Duodenal mucosa (tissue), 2 donors: Measurements from ENCODE around the gene C1QTNF3.
"Not testable (repeated sequence)": the region's sequence is repeated elsewhere in the genome, so short reads cannot be mapped to it uniquely, and the experiment has no call there.

Source experiments
- H3K27ac ChIP-seq: one replicate; pipeline ENCODE4 v1.7.0; 2013; ENCODE audit warnings: low read depth, low read length
- H3K27me3 ChIP-seq, 2 donors: one replicate each; pipeline ENCODE4 v1.7.0; 2013; ENCODE audit warnings: low read length in 2 of 2, control low read depth in 1 of 2; ENCODE audit not compliant: insufficient read depth in 2 of 2, control insufficient read depth in 1 of 2
- H3K36me3 ChIP-seq, 2 donors: one replicate each; pipeline ENCODE4 v1.7.0; 2013; ENCODE audit warnings: low read length in 2 of 2, control low read depth in 1 of 2; ENCODE audit not compliant: insufficient read depth in 2 of 2, control insufficient read depth in 1 of 2
- H3K4me1 ChIP-seq, 2 donors: one replicate each; pipeline ENCODE4 v1.7.0; 2013; ENCODE audit warnings: low read length in 2 of 2, control low read depth in 1 of 2; ENCODE audit not compliant: insufficient read depth in 2 of 2, control insufficient read depth in 1 of 2
- H3K4me3 ChIP-seq, 2 donors: one replicate each; pipeline ENCODE4 v1.7.0; 2013; ENCODE audit warnings: low read length in 2 of 2, low read depth in 1 of 2
- H3K9ac ChIP-seq, 2 donors: one replicate each; pipeline ENCODE4 v1.7.0; 2013; ENCODE audit warnings: low read length in 2 of 2, low read depth in 1 of 2
- H3K9me3 ChIP-seq, 2 donors: one replicate each; pipeline ENCODE4 v1.7.0; 2013; ENCODE audit warnings: low read length in 2 of 2, control low read depth in 1 of 2; ENCODE audit not compliant: control insufficient read depth in 1 of 2

C1QTNF3 gene, protein sequence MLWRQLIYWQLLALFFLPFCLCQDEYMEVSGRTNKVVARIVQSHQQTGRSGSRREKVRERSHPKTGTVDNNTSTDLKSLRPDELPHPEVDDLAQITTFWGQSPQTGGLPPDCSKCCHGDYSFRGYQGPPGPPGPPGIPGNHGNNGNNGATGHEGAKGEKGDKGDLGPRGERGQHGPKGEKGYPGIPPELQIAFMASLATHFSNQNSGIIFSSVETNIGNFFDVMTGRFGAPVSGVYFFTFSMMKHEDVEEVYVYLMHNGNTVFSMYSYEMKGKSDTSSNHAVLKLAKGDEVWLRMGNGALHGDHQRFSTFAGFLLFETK

DNA sequence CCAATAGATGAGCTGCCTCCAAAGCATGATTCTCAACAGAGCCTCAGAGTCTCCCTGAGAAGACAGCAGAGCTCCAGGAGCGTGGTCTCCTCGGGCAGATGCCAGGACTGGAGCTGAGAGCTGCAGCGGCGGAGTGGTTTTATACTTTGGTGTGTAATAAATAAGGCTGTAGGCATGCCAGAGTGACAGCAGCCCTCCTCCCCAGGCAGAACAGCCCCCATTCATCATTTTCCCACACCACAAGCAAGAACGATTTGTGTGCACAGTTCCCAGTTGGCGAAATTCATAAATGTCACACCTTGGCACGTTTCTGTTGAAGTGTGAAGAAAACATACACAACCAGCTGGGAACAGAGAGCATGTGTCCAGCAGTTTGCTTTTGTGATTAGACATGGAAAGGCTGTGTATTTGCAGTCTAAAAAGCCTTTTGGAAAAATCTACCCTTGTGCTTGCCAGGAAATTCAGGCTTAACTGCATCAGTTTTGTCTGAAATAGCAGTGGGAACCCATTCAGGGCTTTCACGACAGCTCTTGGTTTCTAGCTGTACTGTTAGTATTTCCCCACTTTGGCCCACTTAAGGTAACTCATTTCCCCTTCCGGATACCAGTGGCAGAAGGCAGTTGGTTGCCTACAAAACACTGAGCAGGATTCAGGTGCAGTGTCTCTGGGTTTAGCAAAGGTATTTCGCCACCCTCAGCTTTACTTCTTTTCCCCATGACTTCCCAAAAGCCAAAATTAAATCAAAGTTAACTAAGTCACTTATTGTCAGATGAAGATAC is at the start of gene C1QTNF3:
Gene C1QTNF3, minus strand, starts transcription at position 115 of the 778 bp plus-strand sequence. Its CDS starts 88 bp downstream, at position 27.
- no peaks in the 10 kb centered on the region for H3K27me3 ChIP-seq
- H3K9ac ChIP-seq = no peak within 1 kb of the TSS
- H3K4me3 ChIP-seq = no peak within 1 kb of the TSS
- H3K9me3 ChIP-seq = no peaks in the 10 kb centered on the region
- H3K27ac ChIP-seq = no peak within 1 kb of the TSS
- peaks cover 0 to 6% of the 10 kb centered on the region in 2 donors for H3K4me1 ChIP-seq
- H3K36me3 ChIP-seq = no peaks in the 10 kb centered on the region

DNA sequence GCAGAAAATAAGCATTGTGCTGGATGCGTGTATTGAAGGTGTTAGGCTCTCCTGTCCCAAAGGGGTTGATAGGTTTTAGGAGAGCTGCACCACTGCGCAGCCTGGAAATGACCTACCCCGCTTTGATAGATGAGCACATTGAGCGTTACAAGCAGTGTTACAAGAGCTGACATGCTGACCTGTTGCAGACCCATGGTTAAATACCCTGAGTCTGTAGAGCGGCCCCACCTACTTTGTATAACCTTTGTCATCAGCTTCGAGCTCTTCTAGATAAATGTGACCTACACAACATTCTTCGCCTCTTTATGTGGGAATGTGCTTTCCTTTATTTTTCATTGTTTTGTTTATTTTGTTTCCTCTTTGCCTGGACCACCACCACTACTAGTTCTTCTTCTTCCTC is 48.0 kb upstream of the C1QTNF3 start:
- H3K4me3 ChIP-seq, H3K27me3 ChIP-seq, H3K4me1 ChIP-seq, H3K27ac ChIP-seq, H3K9ac ChIP-seq, H3K36me3 ChIP-seq, H3K9me3 ChIP-seq: not testable (repeated sequence)

DNA sequence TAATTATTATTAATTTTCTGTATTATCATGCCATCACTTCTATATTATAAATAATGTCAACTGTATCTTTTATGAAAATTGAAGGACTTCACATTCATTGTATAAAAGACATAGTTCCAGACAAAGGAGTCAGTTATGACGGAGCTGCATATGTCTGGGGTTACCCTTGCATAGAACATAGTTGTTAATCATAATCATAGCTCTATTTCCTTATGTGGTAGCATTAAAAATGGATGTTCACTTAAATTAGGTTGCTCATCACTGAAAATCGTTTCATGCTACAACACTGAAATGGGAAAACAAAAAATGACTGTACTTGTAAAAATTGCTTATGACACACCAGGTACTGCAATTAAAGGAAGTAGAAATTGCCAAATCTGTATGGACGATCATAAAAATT is 46.8 kb upstream of the C1QTNF3 start:
- H3K27ac ChIP-seq, H3K4me3 ChIP-seq, H3K27me3 ChIP-seq, H3K36me3 ChIP-seq, H3K4me1 ChIP-seq, H3K9ac ChIP-seq, H3K9me3 ChIP-seq: not testable (repeated sequence)

DNA sequence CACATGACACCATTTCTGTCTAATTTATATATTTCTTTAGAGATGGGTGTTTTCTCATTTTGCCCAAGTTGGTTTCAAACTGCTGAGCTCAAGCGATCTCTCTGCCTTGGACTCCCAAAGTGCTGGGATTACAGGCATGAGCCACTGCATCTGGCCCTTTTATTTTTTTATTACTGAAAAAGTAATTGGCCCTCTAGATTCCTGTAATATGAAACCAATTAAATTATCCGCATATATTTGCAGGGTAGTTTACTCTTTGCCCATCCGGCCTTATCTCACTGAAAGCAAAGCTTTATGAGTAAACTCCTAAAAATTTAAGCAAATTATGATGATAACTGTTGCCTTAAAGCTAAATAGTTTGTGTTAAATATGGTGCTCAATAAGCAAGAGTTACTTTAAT is 44.7 kb upstream of the C1QTNF3 start:
- not testable (repeated sequence) for H3K27ac ChIP-seq, H3K4me3 ChIP-seq, H3K9me3 ChIP-seq, H3K36me3 ChIP-seq, H3K4me1 ChIP-seq, H3K9ac ChIP-seq, H3K27me3 ChIP-seq

DNA sequence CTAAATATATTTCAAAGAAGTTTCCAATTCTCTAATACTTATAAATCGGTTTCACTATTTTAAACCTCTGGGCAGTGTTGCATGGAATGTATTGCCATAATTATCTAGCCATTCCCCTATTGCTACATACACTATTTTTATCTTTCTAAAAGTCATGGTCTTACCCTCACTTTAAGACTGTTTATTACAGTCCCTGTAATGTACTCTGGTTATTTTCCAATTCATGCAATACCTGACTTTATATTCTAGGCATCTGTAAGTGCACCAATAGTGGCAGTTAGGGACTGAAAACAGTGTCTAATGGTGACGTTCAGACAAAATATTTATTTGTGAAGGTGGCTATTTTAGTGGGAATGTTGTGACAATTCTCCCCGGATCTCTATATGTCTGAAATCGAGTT is 40.9 kb upstream of the C1QTNF3 start:
- H3K27me3 ChIP-seq, H3K36me3 ChIP-seq, H3K27ac ChIP-seq, H3K9ac ChIP-seq, H3K4me3 ChIP-seq, H3K9me3 ChIP-seq, H3K4me1 ChIP-seq: not testable (repeated sequence)

DNA sequence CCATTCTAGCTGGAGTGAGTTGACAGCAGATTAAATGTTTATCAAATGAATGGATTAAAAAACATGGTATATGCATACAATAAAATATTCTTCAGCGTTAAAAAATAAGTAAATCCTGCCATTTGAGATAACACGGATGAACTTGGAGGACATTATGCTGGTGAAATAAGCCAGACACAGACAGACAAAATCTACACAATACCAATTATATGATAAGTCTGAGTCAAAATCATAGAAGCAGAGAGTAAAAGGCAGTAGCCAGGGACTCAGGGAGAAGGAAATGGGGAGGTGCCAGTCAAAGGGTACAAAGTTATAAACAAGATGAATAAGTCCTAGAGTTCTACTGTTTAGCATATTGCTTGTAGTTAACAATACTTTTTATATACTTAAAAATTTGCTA is 36.5 kb upstream of the C1QTNF3 start:
- not testable (repeated sequence) for H3K36me3 ChIP-seq, H3K9ac ChIP-seq, H3K27me3 ChIP-seq, H3K9me3 ChIP-seq, H3K4me1 ChIP-seq, H3K4me3 ChIP-seq, H3K27ac ChIP-seq

DNA sequence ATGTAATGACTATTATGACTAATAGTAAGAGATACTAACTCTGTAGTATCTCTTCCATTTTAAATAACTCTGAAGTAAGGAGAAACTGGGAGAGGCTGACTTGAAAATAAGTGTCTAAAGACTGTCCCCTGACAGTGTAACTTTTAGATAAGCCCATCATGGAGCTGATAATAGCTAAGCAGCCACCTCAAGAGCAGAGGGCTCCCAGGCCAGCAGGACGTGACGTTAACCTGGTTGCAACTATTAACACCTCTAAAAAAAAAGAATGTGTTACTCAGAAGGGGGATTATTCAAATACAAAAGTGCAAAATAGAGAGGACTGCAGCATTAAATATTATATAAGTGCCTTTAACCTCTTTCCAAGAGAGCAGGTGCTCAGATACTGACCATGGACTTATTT is 34.6 kb upstream of the C1QTNF3 start:
- not testable (repeated sequence) for H3K27me3 ChIP-seq, H3K36me3 ChIP-seq, H3K27ac ChIP-seq, H3K9ac ChIP-seq, H3K4me3 ChIP-seq, H3K4me1 ChIP-seq, H3K9me3 ChIP-seq

DNA sequence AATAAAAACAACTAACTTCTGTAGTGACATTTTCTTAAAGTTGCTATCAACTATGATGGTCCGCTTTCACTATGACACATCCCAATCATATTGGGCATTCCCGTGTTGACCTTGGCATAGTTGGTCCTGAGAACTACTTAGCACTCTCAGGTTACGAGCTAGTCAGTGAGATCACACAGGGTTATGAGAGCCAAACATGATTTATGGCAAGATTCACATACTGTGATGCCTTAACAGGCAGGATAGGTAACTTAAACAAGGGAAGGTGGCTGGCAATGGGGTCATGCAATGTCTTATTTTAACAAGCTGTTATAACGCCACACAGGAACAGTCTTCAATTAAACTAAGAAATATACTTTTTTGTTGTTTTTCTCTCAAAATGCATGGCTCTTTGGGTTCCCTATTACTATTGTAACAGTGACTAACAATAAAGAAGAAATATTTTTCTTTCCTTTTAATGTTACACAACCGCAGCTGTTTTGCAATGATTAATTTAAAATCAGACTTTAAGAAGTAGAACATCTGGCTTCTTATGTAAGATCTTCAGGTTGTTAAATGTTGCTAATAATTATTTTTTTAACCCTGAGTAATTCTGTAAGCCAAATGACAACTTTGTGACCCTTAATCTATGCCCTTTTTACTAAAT is 33.8 kb upstream of the C1QTNF3 start:
- not testable (repeated sequence) for H3K4me1 ChIP-seq, H3K9ac ChIP-seq, H3K4me3 ChIP-seq, H3K9me3 ChIP-seq, H3K36me3 ChIP-seq, H3K27me3 ChIP-seq, H3K27ac ChIP-seq

DNA sequence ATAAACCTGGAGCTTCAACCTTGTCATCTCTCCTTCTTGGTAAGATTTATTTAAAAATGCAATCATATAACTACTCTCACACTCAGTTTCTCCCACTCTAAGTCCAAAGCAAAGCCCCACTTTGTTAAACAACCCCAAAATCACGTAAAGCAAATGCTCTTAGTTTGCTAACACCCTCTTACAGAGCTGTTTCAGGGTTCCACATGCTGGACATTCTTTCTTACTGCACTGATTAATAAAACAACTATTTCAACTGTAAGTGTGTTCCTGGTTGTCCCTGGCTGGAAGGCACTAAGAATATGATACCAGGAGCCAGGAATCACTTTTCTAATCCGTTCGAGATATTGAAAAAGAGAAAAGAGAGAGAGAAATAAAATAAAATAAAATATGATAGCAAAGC is 31.5 kb upstream of the C1QTNF3 start:
- not testable (repeated sequence) for H3K4me1 ChIP-seq, H3K27me3 ChIP-seq, H3K36me3 ChIP-seq, H3K4me3 ChIP-seq, H3K9me3 ChIP-seq, H3K27ac ChIP-seq, H3K9ac ChIP-seq

DNA sequence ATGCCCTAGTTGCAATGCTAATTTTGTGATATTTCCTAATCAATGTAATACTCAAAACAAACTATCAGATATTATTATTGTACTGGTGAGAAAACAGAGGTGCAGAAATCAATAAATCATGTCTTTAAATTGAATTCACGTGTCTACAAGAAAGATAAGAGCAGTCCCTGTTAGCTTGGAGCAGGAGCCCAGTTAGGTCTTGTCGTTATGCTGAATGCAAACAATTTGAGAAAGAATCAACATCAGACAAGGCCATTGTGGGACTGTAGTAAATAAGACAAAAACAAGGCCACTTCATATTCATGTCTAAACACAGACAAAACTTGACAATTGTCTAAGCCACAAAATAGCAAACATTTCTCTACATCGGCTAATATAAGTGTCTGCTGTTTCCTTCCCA is 31.1 kb upstream of the C1QTNF3 start:
- not testable (repeated sequence) for H3K27me3 ChIP-seq, H3K9ac ChIP-seq, H3K36me3 ChIP-seq, H3K9me3 ChIP-seq, H3K4me1 ChIP-seq, H3K4me3 ChIP-seq, H3K27ac ChIP-seq
